HepG2 (cell line): ENCODE results near the gene TRIP4. TPM values are rescaled to one million over a fixed set of nuclear protein-coding genes. Genes with fewer than 3 reads are reported as not detected.

ENCODE experiments used
- CTCF ChIP-seq: sonication (generic); formaldehyde crosslinking; IDR thresholded peaks from 2 replicates; pipeline ENCODE4 v1.5.0; 2020; ENCODE audit warnings: mild to moderate bottlenecking, missing genetic modification reagents, moderate library complexity
- HDAC2 ChIP-seq: sonication (generic); formaldehyde crosslinking; IDR thresholded peaks from 2 replicates; pipeline ENCODE4 v1.4.0; 2020; ENCODE audit warnings: missing genetic modification reagents
- HMGXB4 ChIP-seq, 2 experiments: sonication (generic) in 1 of 2; formaldehyde crosslinking in 1 of 2; IDR thresholded peaks; 2 replicates each; pipeline versions ENCODE4 v1.4.0 to v1.6.1; 2018 to 2020; ENCODE audit warnings: missing genetic modification reagents in 2 of 2, borderline replicate concordance in 1 of 2, low read depth in 1 of 2, mild to moderate bottlenecking in 1 of 2, missing biosample characterization in 1 of 2
- JUN ChIP-seq: sonication (generic); formaldehyde crosslinking; IDR thresholded peaks from 2 replicates; pipeline ENCODE4 v1.4.0; 2020; ENCODE audit warnings: mild to moderate bottlenecking, missing genetic modification reagents
- MAFG ChIP-seq: sonication (generic); formaldehyde crosslinking; IDR thresholded peaks from 2 replicates; pipeline ENCODE4 v1.5.1; 2020; ENCODE audit warnings: mild to moderate bottlenecking, missing genetic modification reagents
- PBX2 ChIP-seq: IDR thresholded peaks from 2 replicates; pipeline ENCODE4 v1.6.1; 2016; ENCODE audit warnings: control low read depth
- ZFP90 ChIP-seq: sonication (generic); formaldehyde crosslinking; IDR thresholded peaks from 2 replicates; pipeline ENCODE4 v1.8.0; 2022; ENCODE audit warnings: missing genetic modification reagents, mild to moderate bottlenecking, inconsistent platforms, borderline replicate concordance
- ZNF407 ChIP-seq: sonication (generic); formaldehyde crosslinking; IDR thresholded peaks from one replicate; pipeline ENCODE4 v1.5.1; 2020; ENCODE audit warnings: mild to moderate bottlenecking, missing genetic modification reagents; ENCODE audit errors: not compliant biosample characterization
- ZNF570 ChIP-seq: sonication (generic); formaldehyde crosslinking; IDR thresholded peaks from 2 replicates; pipeline ENCODE4 v1.4.0; 2020; ENCODE audit warnings: mild to moderate bottlenecking, missing genetic modification reagents, borderline replicate concordance
- ZNF691 ChIP-seq: sonication (generic); formaldehyde crosslinking; IDR thresholded peaks from 2 replicates; pipeline ENCODE4 v1.4.0; 2020; ENCODE audit warnings: missing genetic modification reagents, low read depth, mild to moderate bottlenecking, borderline replicate concordance
- ZSCAN12 ChIP-seq: sonication (generic); formaldehyde crosslinking; IDR thresholded peaks from 2 replicates; pipeline ENCODE4 v1.9.0; 2021; ENCODE audit warnings: mild to moderate bottlenecking, missing genetic modification reagents
- polyA plus RNA-seq, 8 experiments: library from polyadenylated mRNA; depleted of rRNA in 3 of 8; stranded (reverse) in 7 of 8; unstranded in 1 of 8; fragments of >200 nt; fragmentation: Illumina TruSeq in 4 of 8; extraction: Trizol in 4 of 8; gene quantifications; 2 replicates each; pipeline versions ENCODE4 v1.2.1 to v1.2.3, GENCODE V29; 2011 to 2016; ENCODE audit warnings: low read depth in 4 of 8, missing spikeins in 1 of 8, mixed read lengths in 1 of 8; ENCODE audit not compliant: insufficient read depth in 1 of 8
- total RNA-seq, 5 experiments: library from RNA; depleted of rRNA; stranded (reverse); fragments of >200 nt; fragmentation: Illumina TruSeq; extraction: Trizol; gene quantifications; 2 replicates each; pipeline ENCODE4 v1.2.3, GENCODE V29; 2016; ENCODE audit warnings: low read depth in 1 of 5
- TF ChIP-seq, protein P1 (sequence below): sonication (generic); formaldehyde crosslinking; IDR thresholded peaks from 2 replicates; pipeline ENCODE4 v1.4.0; 2020; ENCODE audit warnings: low read depth, mild to moderate bottlenecking, missing genetic modification reagents

The TRIP4 gene
- total and polyA plus RNA-seq, 2 of the 13 experiments (the other 11 are each of a cell fraction or from before 2014, with no cell fraction given) = 7.1 to 11.8 TPM

DNA sequence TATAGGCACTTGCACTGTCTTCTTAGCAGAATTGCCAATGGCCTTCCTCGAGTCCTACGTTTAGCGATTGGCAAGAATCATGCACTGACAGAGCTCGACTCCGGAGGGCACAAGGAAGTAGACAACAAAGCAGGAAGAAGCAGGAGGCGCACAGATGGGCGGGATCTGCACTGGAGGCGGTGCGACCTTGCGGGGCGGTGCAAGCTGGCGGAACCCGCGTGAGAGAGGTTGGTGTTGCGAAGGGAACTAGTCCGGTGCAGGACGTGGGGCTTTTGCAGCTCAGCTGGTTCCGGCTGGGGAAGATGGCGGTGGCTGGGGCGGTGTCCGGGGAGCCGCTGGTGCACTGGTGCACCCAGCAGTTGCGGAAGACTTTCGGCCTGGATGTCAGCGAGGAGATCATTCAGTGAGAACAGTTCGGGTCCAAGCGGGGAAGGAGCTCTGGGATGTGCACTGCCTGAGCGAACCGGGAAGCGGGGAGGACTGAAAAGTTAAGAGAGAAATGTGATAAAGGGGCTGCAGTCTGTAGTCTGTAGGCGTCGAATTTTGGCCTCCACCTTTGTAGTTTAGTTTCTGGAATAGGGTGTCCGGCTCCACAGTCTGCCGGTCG is at the start of gene TRIP4 (continued):
- TF ChIP-seq ZSCAN12 (CRISPR knock-in tag) = peak; percentile 64; the same call in 1 of the 2 replicates
- TF ChIP-seq, protein P1, sequence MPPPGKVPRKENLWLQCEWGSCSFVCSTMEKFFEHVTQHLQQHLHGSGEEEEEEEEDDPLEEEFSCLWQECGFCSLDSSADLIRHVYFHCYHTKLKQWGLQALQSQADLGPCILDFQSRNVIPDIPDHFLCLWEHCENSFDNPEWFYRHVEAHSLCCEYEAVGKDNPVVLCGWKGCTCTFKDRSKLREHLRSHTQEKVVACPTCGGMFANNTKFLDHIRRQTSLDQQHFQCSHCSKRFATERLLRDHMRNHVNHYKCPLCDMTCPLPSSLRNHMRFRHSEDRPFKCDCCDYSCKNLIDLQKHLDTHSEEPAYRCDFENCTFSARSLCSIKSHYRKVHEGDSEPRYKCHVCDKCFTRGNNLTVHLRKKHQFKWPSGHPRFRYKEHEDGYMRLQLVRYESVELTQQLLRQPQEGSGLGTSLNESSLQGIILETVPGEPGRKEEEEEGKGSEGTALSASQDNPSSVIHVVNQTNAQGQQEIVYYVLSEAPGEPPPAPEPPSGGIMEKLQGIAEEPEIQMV (CRISPR knock-in tag) = peak; percentile 91
- peak; percentile 97 for TF ChIP-seq ZFP90 (CRISPR knock-in tag)
- peak; percentile 61 for TF ChIP-seq CTCF (CRISPR knock-in tag)
- no peak for TF ChIP-seq MAFG (CRISPR knock-in tag)
- no peak for TF ChIP-seq PBX2 (CRISPR knock-in tag)
- 0 out of 2 replicates have a peak, but pooled peaks have one; percentile 53 for TF ChIP-seq ZNF570 (CRISPR knock-in tag)
- peak; percentile 97 for TF ChIP-seq ZNF691 (CRISPR knock-in tag)
- TF ChIP-seq ZNF407 = peak; percentile 39
- TF ChIP-seq JUN = peak; percentile 69; the same call in 1 of the 2 replicates
- TF ChIP-seq HDAC2 (CRISPR knock-in tag) = peak; percentile 99
- peak; percentile 93 to 97 for TF ChIP-seq HMGXB4 (CRISPR knock-in tag; IDR thresholded peaks at IDR 0.05; ENCODE audit: borderline replicate concordance in 1 of 2, low read depth in 1 of 2)
